ENCODE data around the gene TNNI2. TPM values are rescaled to one million over a fixed set of nuclear protein-coding genes. Genes with fewer than 3 reads are reported as not detected.

Gene TNNI2
- total and polyA plus RNA-seq, 10 of the 15 experiments (the other 5 are each of a cell fraction or from before 2014, with no cell fraction given), result 0.14 to 0.79 (median 0.37) TPM; not detected in 4

DNA sequence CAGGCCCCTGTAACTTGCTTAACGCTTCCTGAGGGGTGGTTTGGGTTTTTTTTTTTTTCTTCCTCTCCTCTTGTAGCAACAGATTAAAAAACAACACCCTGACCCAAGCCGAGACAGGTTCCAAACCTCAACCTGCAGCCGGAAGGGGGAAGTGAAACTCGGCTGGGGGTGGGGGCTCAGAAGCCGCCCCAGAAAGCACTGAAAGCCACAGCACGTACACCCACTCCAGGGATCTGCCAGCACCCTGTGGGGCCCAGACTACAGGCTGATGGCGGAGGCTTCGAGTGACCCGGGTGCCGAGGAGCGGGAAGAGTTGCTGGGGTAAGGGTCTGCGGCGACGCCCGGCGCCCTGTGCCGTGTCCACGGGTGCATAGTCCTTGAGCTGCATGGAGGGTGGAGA, 14.1 kb downstream of the TNNI2 start, which contains the start of gene LSP1 (continued):
- TF ChIP-seq, protein P1, sequence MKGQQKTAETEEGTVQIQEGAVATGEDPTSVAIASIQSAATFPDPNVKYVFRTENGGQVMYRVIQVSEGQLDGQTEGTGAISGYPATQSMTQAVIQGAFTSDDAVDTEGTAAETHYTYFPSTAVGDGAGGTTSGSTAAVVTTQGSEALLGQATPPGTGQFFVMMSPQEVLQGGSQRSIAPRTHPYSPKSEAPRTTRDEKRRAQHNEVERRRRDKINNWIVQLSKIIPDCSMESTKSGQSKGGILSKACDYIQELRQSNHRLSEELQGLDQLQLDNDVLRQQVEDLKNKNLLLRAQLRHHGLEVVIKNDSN (IDR thresholded peaks at IDR 0.05; ENCODE audit: borderline replicate concordance, extremely low read length, insufficient read depth, low read depth, low read length), result no peak
- TF ChIP-seq, protein P2, sequence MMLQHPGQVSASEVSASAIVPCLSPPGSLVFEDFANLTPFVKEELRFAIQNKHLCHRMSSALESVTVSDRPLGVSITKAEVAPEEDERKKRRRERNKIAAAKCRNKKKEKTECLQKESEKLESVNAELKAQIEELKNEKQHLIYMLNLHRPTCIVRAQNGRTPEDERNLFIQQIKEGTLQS (IDR thresholded peaks at IDR 0.05; ENCODE audit: borderline replicate concordance, extremely low read depth, low read depth, low read length), result no peak
- peak; percentile 92 for TF ChIP-seq ATF7 (IDR thresholded peaks at IDR 0.05; ENCODE audit: low read depth)
- no peak for TF ChIP-seq MTA3 (IDR thresholded peaks at IDR 0.05; ENCODE audit: borderline replicate concordance, low read length)
- peak; percentile 99 for TF ChIP-seq EED (IDR thresholded peaks at IDR 0.05; ENCODE audit: low read depth)
- TF ChIP-seq, protein P3, sequence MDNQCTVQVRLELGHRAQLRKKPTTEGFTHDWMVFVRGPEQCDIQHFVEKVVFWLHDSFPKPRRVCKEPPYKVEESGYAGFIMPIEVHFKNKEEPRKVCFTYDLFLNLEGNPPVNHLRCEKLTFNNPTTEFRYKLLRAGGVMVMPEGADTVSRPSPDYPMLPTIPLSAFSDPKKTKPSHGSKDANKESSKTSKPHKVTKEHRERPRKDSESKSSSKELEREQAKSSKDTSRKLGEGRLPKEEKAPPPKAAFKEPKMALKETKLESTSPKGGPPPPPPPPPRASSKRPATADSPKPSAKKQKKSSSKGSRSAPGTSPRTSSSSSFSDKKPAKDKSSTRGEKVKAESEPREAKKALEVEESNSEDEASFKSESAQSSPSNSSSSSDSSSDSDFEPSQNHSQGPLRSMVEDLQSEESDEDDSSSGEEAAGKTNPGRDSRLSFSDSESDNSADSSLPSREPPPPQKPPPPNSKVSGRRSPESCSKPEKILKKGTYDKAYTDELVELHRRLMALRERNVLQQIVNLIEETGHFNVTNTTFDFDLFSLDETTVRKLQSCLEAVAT (IDR thresholded peaks at IDR 0.05), result peak; percentile 89
- TF ChIP-seq, protein P4, sequence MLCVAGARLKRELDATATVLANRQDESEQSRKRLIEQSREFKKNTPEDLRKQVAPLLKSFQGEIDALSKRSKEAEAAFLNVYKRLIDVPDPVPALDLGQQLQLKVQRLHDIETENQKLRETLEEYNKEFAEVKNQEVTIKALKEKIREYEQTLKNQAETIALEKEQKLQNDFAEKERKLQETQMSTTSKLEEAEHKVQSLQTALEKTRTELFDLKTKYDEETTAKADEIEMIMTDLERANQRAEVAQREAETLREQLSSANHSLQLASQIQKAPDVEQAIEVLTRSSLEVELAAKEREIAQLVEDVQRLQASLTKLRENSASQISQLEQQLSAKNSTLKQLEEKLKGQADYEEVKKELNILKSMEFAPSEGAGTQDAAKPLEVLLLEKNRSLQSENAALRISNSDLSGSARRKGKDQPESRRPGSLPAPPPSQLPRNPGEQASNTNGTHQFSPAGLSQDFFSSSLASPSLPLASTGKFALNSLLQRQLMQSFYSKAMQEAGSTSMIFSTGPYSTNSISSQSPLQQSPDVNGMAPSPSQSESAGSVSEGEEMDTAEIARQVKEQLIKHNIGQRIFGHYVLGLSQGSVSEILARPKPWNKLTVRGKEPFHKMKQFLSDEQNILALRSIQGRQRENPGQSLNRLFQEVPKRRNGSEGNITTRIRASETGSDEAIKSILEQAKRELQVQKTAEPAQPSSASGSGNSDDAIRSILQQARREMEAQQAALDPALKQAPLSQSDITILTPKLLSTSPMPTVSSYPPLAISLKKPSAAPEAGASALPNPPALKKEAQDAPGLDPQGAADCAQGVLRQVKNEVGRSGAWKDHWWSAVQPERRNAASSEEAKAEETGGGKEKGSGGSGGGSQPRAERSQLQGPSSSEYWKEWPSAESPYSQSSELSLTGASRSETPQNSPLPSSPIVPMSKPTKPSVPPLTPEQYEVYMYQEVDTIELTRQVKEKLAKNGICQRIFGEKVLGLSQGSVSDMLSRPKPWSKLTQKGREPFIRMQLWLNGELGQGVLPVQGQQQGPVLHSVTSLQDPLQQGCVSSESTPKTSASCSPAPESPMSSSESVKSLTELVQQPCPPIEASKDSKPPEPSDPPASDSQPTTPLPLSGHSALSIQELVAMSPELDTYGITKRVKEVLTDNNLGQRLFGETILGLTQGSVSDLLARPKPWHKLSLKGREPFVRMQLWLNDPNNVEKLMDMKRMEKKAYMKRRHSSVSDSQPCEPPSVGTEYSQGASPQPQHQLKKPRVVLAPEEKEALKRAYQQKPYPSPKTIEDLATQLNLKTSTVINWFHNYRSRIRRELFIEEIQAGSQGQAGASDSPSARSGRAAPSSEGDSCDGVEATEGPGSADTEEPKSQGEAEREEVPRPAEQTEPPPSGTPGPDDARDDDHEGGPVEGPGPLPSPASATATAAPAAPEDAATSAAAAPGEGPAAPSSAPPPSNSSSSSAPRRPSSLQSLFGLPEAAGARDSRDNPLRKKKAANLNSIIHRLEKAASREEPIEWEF (IDR thresholded peaks at IDR 0.05; ENCODE audit: insufficient replicate concordance, low read depth, low read length), result no peak
- TF ChIP-seq CREB1 (IDR thresholded peaks at IDR 0.05; ENCODE audit: low read depth), result no peak
- TF ChIP-seq CBX3 (IDR thresholded peaks at IDR 0.05; ENCODE audit: borderline replicate concordance, low read depth), result no peak
- peak; percentile 94 for TF ChIP-seq POLR2AphosphoS5 (IDR thresholded peaks at IDR 0.05; ENCODE audit: low read length)
- TF ChIP-seq NR2C1 (IDR thresholded peaks at IDR 0.05), result no peak; the same call in 1 of the 2 replicates
- TF ChIP-seq, protein P5, sequence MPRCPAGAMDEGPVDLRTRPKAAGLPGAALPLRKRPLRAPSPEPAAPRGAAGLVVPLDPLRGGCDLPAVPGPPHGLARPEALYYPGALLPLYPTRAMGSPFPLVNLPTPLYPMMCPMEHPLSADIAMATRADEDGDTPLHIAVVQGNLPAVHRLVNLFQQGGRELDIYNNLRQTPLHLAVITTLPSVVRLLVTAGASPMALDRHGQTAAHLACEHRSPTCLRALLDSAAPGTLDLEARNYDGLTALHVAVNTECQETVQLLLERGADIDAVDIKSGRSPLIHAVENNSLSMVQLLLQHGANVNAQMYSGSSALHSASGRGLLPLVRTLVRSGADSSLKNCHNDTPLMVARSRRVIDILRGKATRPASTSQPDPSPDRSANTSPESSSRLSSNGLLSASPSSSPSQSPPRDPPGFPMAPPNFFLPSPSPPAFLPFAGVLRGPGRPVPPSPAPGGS (IDR thresholded peaks at IDR 0.05; ENCODE audit: borderline replicate concordance, insufficient read depth, low read depth, low read length, poor library complexity, severe bottlenecking), result peak; percentile 93
- TF ChIP-seq MEF2A (IDR thresholded peaks at IDR 0.05; ENCODE audit: insufficient read depth, low read depth, low read length), result peak; percentile 92
- peak; percentile 97 to 98 for TF ChIP-seq IKZF2 (IDR thresholded peaks at IDR 0.05)
- peak; percentile 54 for TF ChIP-seq SMAD1 (IDR thresholded peaks at IDR 0.05; ENCODE audit: low read depth, partially characterized antibody)
- peak; percentile 100 for TF ChIP-seq SPI1 (IDR thresholded peaks at IDR 0.05; ENCODE audit: borderline replicate concordance, insufficient read depth, low read depth, low read length)
- peak; percentile 99 for TF ChIP-seq TBL1XR1 (IDR thresholded peaks at IDR 0.05; ENCODE audit: low read depth, low read length)
- TF ChIP-seq HDAC6 (IDR thresholded peaks at IDR 0.05; ENCODE audit: unreplicated experiment), result no peak
